ENCODE data around the gene PDC. TPM values are rescaled to one million over a fixed set of nuclear protein-coding genes. Genes with fewer than 3 reads are reported as not detected.
A peak's percentile ranks its signal among the peaks of the same experiment; 100 is the strongest.
"Not testable (repeated sequence)": the region's sequence is repeated elsewhere in the genome, so short reads cannot be mapped to it uniquely, and the experiment has no call there.

The PDC gene
- polyA plus RNA-seq, 1 of the 3 experiments (the other 2 are of a cell fraction): not detected

GRCh38 chr1:186465946-186466345, 5.0 kb upstream of the PDC start:
- H3K9me2 ChIP-seq: no peaks in the 10 kb centered on the region
- H3K4me2 ChIP-seq: peak overlapping the region; percentile 26; the same call in 1 of the 2 replicates
- ChIA-PET CTCF (no interaction called here), POLR2A (no interaction called here)
- no peaks in the 10 kb centered on the region for H3K27me3 ChIP-seq (ENCODE audit: insufficient read depth)
- H3K9me3 ChIP-seq: no peaks in the 10 kb centered on the region
- H3F3A ChIP-seq (replicated peaks; ENCODE audit: insufficient read depth): peaks cover 4% of the 10 kb centered on the region
- H3K9ac ChIP-seq: no peak overlapping the region
- H2AFZ ChIP-seq (ENCODE audit: low read depth): no peak overlapping the region
- peak overlapping the region; percentile 7 to 12; a peak in 2 of 4 replicates for H3K27ac ChIP-seq (ENCODE audit: low read depth in 2 of 2, low read length in 1 of 2)
- WGBS (ENCODE audit: low lambda C conversion rate): 25% methylated on average over 2 of the region's 2 CpGs
- H3K4me1 ChIP-seq (ENCODE audit: control insufficient read depth in 1 of 2, insufficient read depth in 2 of 2, low read depth in 1 of 2, low read length in 1 of 2): no peaks in the 10 kb centered on the region; a peak in 1 of 4 replicates
- TF ChIP-seq SMC3 (IDR thresholded peaks at IDR 0.05; ENCODE audit: low read depth, low read length) (no peak), NFIC (IDR thresholded peaks at IDR 0.05; ENCODE audit: borderline replicate concordance) (0 out of 2 replicates have a peak, but pooled peaks have one; percentile 7), REST (IDR thresholded peaks at IDR 0.05; ENCODE audit: low read depth, low read length) (no peak), GABPA (IDR thresholded peaks at IDR 0.05; ENCODE audit: low read depth) (no peak), FOXJ3 (CRISPR knock-in tag; IDR thresholded peaks at IDR 0.05) (no peak), TCF12 (IDR thresholded peaks at IDR 0.05) (peak; percentile 44), PBX3 (IDR thresholded peaks at IDR 0.05) (no peak), EP300 (IDR thresholded peaks at IDR 0.05; ENCODE audit: borderline replicate concordance in 1 of 2, low read depth in 1 of 2, low read length in 1 of 2) (no peak), EZH2phosphoT487 (IDR thresholded peaks at IDR 0.05; ENCODE audit: borderline replicate concordance, low read depth) (no peak), MAX (IDR thresholded peaks at IDR 0.05; ENCODE audit: low read depth) (0 out of 2 replicates have a peak, but pooled peaks have one; percentile 16), CTCF (IDR thresholded peaks at IDR 0.05) (no peak), JUND (IDR thresholded peaks at IDR 0.05) (peak; percentile 33; the same call in 1 of the 2 replicates), RAD21 (IDR thresholded peaks at IDR 0.05; ENCODE audit: low read length) (no peak), POLR2AphosphoS5 (IDR thresholded peaks at IDR 0.05; ENCODE audit: low read depth, low read length) (no peak)
- H3K79me2 ChIP-seq (ENCODE audit: insufficient read depth): no peaks in the 10 kb centered on the region
- H3K36me3 ChIP-seq (replicated peaks in 1 of 2; ENCODE audit: control insufficient read depth in 1 of 2, insufficient read depth in 2 of 2, low read length in 1 of 2): no peaks in the 10 kb centered on the region
- H3K4me3 ChIP-seq (ENCODE audit: low read depth in 2 of 2, low read length in 1 of 2): no peak overlapping the region
- H4K20me1 ChIP-seq (ENCODE audit: insufficient read depth): no peaks in the 10 kb centered on the region
- DNase-seq: no peak

- H3K9me3 ChIP-seq; H3K9me2 ChIP-seq; CTCF ChIA-PET; H3F3A ChIP-seq (replicated peaks; ENCODE audit: insufficient read depth); DNase-seq; H3K36me3 ChIP-seq (replicated peaks in 1 of 2; ENCODE audit: control insufficient read depth in 1 of 2, insufficient read depth in 2 of 2, low read length in 1 of 2); H3K4me1 ChIP-seq (ENCODE audit: control insufficient read depth in 1 of 2, insufficient read depth in 2 of 2, low read depth in 1 of 2, low read length in 1 of 2); POLR2A ChIA-PET; H4K20me1 ChIP-seq (ENCODE audit: insufficient read depth); H3K79me2 ChIP-seq (ENCODE audit: insufficient read depth); H3K27me3 ChIP-seq (ENCODE audit: insufficient read depth); H2AFZ ChIP-seq (ENCODE audit: low read depth); H3K9ac ChIP-seq; H3K4me3 ChIP-seq (ENCODE audit: low read depth in 2 of 2, low read length in 1 of 2): not testable (repeated sequence)
- Histone ChIP-seq H3K4me2 (peak overlapping the region; percentile 26; the same call in 1 of the 2 replicates), H3K27ac (ENCODE audit: low read depth in 2 of 2, low read length in 1 of 2) (0 out of 4 replicates have a peak overlapping the region, but pooled peaks of 1 of the 2 experiments have one; percentile 12)
Observed at GRCh38 chr1:186465491-186465890, 4.6 kb upstream of the PDC start.

Data from SK-N-SH (cell line).